GM10266 (cell line): ENCODE measurements around the gene ZNF419.

ENCODE experiments used
- DNase-seq: peaks from one replicate; pipeline ENCODE4 v3.0.0; 2012; ENCODE audit errors: extremely low spot score
- CTCF ChIP-seq: IDR thresholded peaks from 2 replicates; pipeline ENCODE4 v1.5.1; 2012; ENCODE audit warnings: mild to moderate bottlenecking, low read depth; ENCODE audit not compliant: control insufficient read depth, insufficient read depth; ENCODE audit errors: missing control alignments

Gene ZNF419

GRCh38 chr19:57487477-57488298 is at the start of gene ZNF419:
ZNF419 (plus strand) TSS chr19:57487750; CDS start chr19:57487951, 201 bp downstream.
- DNase-seq = peak; percentile 94

- TF ChIP-seq CTCF = no peak
- DNase-seq = no peak
Observed at GRCh38 chr19:57437931-57438330, 49.6 kb upstream of the ZNF419 start.

GRCh38 chr19:57438925-57439324 is 48.6 kb upstream of the ZNF419 start:
- DNase-seq = no peak
- TF ChIP-seq CTCF = no peak

GRCh38 chr19:57441979-57442752 is 45.4 kb upstream of the ZNF419 start:
- no peak for DNase-seq
- no peak for TF ChIP-seq CTCF

GRCh38 chr19:57443121-57443696 is 44.3 kb upstream of the ZNF419 start:
- no peak for DNase-seq
- TF ChIP-seq CTCF = no peak

GRCh38 chr19:57452307-57452706 is 35.2 kb upstream of the ZNF419 start:
- no peak for DNase-seq
- no peak for TF ChIP-seq CTCF

- peak; percentile 50 for TF ChIP-seq CTCF
- DNase-seq = no peak
Observed at GRCh38 chr19:57465680-57466381, 21.7 kb upstream of the ZNF419 start.
